ENCODE data around the gene CACNA1I. TPM values are rescaled to one million over a fixed set of nuclear protein-coding genes. Genes with fewer than 3 reads are reported as not detected.

CACNA1I gene
- total RNA-seq, 1 experiment from 2014 or later: 0.15 TPM

DNA sequence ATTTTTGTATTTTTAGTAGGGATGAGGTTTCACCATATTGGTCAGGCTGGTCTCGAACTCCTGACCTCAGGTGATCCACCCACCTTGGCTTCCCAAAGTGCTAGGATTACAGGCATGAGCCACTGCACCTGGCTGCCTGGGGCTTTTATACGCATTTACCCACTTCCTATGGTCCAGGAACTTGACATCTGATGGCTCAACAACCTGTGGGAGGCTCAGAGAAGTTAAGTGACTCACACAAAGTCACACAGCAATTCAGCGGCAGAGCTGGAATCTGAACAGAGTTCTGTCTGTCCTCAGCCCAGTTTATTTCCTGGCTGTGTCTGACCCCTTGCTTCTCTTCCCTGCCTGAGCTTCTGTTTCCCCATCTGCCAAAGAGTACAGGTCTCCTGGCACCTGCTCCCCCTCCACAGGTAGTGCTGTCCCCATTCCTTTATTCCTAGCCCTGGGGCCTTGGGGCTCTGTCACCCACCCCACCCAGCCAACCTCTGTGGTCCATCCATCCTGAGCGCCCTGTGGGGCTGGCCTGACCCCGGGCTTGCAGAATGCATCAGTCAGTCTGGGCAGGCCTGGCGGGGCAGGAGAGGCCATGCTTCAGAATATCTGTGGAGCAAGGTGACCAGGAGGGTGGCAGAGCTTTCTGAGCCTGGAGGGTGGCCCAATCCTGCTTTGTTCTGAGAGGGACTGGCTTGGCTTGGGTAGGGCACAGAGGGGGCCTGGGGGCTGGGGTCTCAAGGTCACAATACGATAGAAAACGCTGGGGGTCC is 50.6 kb downstream of the CACNA1I start:
- Histone ChIP-seq H3K9ac (ENCODE audit: low read length) (no peak overlapping the region), H4K20me1 (ENCODE audit: insufficient read depth) (no peaks in the 10 kb centered on the region), H3K4me3 (replicated peaks in 1 of 2; ENCODE audit: low read depth in 1 of 2, low read length in 2 of 2) (no peak overlapping the region), H3K9me3 (ENCODE audit: control insufficient read depth in 1 of 2, insufficient read depth in 1 of 2, low read depth in 1 of 2, low read length in 2 of 2) (no peaks in the 10 kb centered on the region), H3K36me3 (ENCODE audit: control insufficient read depth in 1 of 2, insufficient read depth in 2 of 2, low read length in 2 of 2) (no peaks in the 10 kb centered on the region), H3K27me3 (ENCODE audit: insufficient read depth, low read length) (no peaks in the 10 kb centered on the region), H3K9me2 (ENCODE audit: insufficient read depth) (no peaks in the 10 kb centered on the region), H3K4me1 (ENCODE audit: control insufficient read depth in 1 of 2, insufficient read depth in 2 of 2, low read length in 2 of 2) (no peaks in the 10 kb centered on the region), H2AFZ (ENCODE audit: low read depth, low read length, poor library complexity, severe bottlenecking) (no peak overlapping the region), H3K27ac (ENCODE audit: low read depth, low read length) (no peak overlapping the region), H3K4me2 (ENCODE audit: low read length) (no peak overlapping the region), H3K79me2 (ENCODE audit: insufficient read depth, low read length) (no peaks in the 10 kb centered on the region)
- no peak for DNase-seq (ENCODE audit: low read depth, low spot score)
- no peak for TF ChIP-seq ZFX (IDR thresholded peaks at IDR 0.05)
- no peak for TF ChIP-seq SRF (IDR thresholded peaks at IDR 0.05; ENCODE audit: low read depth)
- TF ChIP-seq, protein P1, sequence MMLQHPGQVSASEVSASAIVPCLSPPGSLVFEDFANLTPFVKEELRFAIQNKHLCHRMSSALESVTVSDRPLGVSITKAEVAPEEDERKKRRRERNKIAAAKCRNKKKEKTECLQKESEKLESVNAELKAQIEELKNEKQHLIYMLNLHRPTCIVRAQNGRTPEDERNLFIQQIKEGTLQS (IDR thresholded peaks at IDR 0.05): no peak
- TF ChIP-seq SIN3A (IDR thresholded peaks at IDR 0.05; ENCODE audit: low read depth): no peak
- TF ChIP-seq YY1 (IDR thresholded peaks at IDR 0.05; ENCODE audit: extremely low read depth, insufficient replicate concordance, low read depth, low read length): no peak
- TF ChIP-seq, protein P2, sequence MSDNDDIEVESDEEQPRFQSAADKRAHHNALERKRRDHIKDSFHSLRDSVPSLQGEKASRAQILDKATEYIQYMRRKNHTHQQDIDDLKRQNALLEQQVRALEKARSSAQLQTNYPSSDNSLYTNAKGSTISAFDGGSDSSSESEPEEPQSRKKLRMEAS (IDR thresholded peaks at IDR 0.05): no peak
- TF ChIP-seq FOSL1 (IDR thresholded peaks at IDR 0.05; ENCODE audit: low read depth): no peak
- intact Hi-C loops (cut with micrococcal nuclease): loop anchor here (10.0 kb wide), 1 partner anchor 184 kb away; no protein-coding TSS in a partner anchor
- ATAC-seq: no peak
- ChIA-PET POLR2A (no interaction called here), RAD21 (ENCODE audit: low non-redundant PET in 1 of 2, low total read pairs in 2 of 2, uncharacterized antibody in 2 of 2, unreplicated experiment in 2 of 2) (no interaction called here), CTCF (no interaction called here)
- BruUV-seq (replicated peaks): no TSS peak

DNA sequence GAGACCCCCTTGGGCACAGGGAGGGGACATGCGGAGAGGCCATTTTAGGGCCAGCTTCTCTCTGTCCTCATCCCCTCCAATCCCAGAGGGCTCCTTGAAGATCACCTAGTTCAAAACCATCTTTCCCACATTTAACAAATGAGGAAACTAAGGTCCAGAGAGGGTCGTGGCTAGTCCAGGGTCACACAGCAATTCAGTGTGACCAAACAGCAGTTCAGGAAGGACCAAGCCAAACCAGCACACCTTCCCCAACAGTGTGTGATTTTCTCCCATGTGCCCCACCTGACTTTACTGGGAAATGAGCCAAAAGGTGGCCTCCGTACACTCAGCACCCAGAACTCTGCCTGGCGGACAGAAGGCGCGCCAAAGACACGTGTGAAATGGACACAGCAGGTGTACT is 51.3 kb downstream of the CACNA1I start:
- ATAC-seq (no peak), DNase-seq (ENCODE audit: low read depth, low spot score) (no peak)
- no peaks in the 10 kb centered on the region for H3K79me2 ChIP-seq (ENCODE audit: insufficient read depth, low read length)
- H3K36me3 ChIP-seq (ENCODE audit: control insufficient read depth in 1 of 2, insufficient read depth in 2 of 2, low read length in 2 of 2): no peaks in the 10 kb centered on the region
- no peak overlapping the region for H3K4me3 ChIP-seq (replicated peaks in 1 of 2; ENCODE audit: low read depth in 1 of 2, low read length in 2 of 2)
- H3K4me2 ChIP-seq (ENCODE audit: low read length): no peak overlapping the region
- no peak overlapping the region for H3K9ac ChIP-seq (ENCODE audit: low read length)
- H3K4me1 ChIP-seq (ENCODE audit: control insufficient read depth in 1 of 2, insufficient read depth in 2 of 2, low read length in 2 of 2): no peaks in the 10 kb centered on the region
- TF ChIP-seq SRF (IDR thresholded peaks at IDR 0.05; ENCODE audit: low read depth): no peak
- TF ChIP-seq ZFX (IDR thresholded peaks at IDR 0.05): no peak
- no peak for TF ChIP-seq POLR2AphosphoS5 (IDR thresholded peaks at IDR 0.05; ENCODE audit: low read depth, low read length)
- no peak for TF ChIP-seq ELF1 (IDR thresholded peaks at IDR 0.05; ENCODE audit: borderline replicate concordance, low read depth)
- TF ChIP-seq RAD21 (IDR thresholded peaks at IDR 0.05; ENCODE audit: low read depth): no peak
- no peak for TF ChIP-seq YY1 (IDR thresholded peaks at IDR 0.05; ENCODE audit: extremely low read depth, insufficient replicate concordance, low read depth, low read length)
- no peak for TF ChIP-seq CEBPB (IDR thresholded peaks at IDR 0.05; ENCODE audit: low read depth)
- no peak for TF ChIP-seq SIN3A (IDR thresholded peaks at IDR 0.05; ENCODE audit: low read depth)
- TF ChIP-seq EGR1 (IDR thresholded peaks at IDR 0.05; ENCODE audit: low read depth): no peak
- no peak for TF ChIP-seq CBX3 (IDR thresholded peaks at IDR 0.05; ENCODE audit: low read depth)
- TF ChIP-seq, protein P3, sequence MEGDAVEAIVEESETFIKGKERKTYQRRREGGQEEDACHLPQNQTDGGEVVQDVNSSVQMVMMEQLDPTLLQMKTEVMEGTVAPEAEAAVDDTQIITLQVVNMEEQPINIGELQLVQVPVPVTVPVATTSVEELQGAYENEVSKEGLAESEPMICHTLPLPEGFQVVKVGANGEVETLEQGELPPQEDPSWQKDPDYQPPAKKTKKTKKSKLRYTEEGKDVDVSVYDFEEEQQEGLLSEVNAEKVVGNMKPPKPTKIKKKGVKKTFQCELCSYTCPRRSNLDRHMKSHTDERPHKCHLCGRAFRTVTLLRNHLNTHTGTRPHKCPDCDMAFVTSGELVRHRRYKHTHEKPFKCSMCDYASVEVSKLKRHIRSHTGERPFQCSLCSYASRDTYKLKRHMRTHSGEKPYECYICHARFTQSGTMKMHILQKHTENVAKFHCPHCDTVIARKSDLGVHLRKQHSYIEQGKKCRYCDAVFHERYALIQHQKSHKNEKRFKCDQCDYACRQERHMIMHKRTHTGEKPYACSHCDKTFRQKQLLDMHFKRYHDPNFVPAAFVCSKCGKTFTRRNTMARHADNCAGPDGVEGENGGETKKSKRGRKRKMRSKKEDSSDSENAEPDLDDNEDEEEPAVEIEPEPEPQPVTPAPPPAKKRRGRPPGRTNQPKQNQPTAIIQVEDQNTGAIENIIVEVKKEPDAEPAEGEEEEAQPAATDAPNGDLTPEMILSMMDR (IDR thresholded peaks at IDR 0.05 in 2 of 3, conservative IDR thresholded peaks at IDR 0.05 in 1 of 3; ENCODE audit: borderline replicate concordance in 1 of 3, insufficient read depth in 1 of 3, low read depth in 2 of 3, low read length in 2 of 3): no peak
- TF ChIP-seq JUND (IDR thresholded peaks at IDR 0.05): no peak
- TF ChIP-seq SP1 (IDR thresholded peaks at IDR 0.05; ENCODE audit: low read depth): no peak
- TF ChIP-seq ZNF274 (IDR thresholded peaks at IDR 0.05; ENCODE audit: low read depth, low read length): no peak
- no peak for TF ChIP-seq FOSL1 (IDR thresholded peaks at IDR 0.05; ENCODE audit: low read depth)
- BruUV-seq (replicated peaks): no TSS peak
- H4K20me1 ChIP-seq (ENCODE audit: insufficient read depth): no peaks in the 10 kb centered on the region
- intact Hi-C loops (cut with micrococcal nuclease): loop anchor here (2.0 to 10.0 kb wide), 2 partner anchors 183 to 403 kb away; no protein-coding TSS in a partner anchor
- H3K27me3 ChIP-seq (ENCODE audit: insufficient read depth, low read length): no peaks in the 10 kb centered on the region
- H3K9me3 ChIP-seq (ENCODE audit: control insufficient read depth in 1 of 2, insufficient read depth in 1 of 2, low read depth in 1 of 2, low read length in 2 of 2): no peaks in the 10 kb centered on the region
- ChIA-PET CTCF (interaction anchor here (0.6 kb wide), 1 partner anchor 14 kb away, joined by 6 read pairs; no protein-coding TSS in a partner anchor), RAD21 (ENCODE audit: low non-redundant PET in 1 of 2, low total read pairs in 2 of 2, uncharacterized antibody in 2 of 2, unreplicated experiment in 2 of 2) (no interaction called here), POLR2A (no interaction called here)
- no peak overlapping the region for H2AFZ ChIP-seq (ENCODE audit: low read depth, low read length, poor library complexity, severe bottlenecking)
- H3K9me2 ChIP-seq (ENCODE audit: insufficient read depth): no peaks in the 10 kb centered on the region
- no peak overlapping the region for H3K27ac ChIP-seq (ENCODE audit: low read depth, low read length)
